Measurements from ENCODE around the gene ABITRAM. TPM values are rescaled to one million over a fixed set of nuclear protein-coding genes. Genes with fewer than 3 reads are reported as not detected.

ABITRAM gene
- total RNA-seq, 1 donor from 2014 or later, result 8.9 TPM

Other genes starting within 250 kb of the ABITRAM start
- gene ACTL7B, start 78.4 kb upstream of the ABITRAM start, total RNA-seq, result not detected
- not detected for gene ACTL7A, start 72.1 kb upstream of the ABITRAM start, total RNA-seq
- gene ELP1, start 276 bp upstream of the ABITRAM start, total RNA-seq, result 52.7 TPM
- gene CTNNAL1, start 79.1 kb downstream of the ABITRAM start, total RNA-seq, result 14.0 TPM
- 85.0 TPM for gene TMEM245, start 185.5 kb downstream of the ABITRAM start, total RNA-seq
- 82.2 TPM for gene FRRS1L, start 232.8 kb downstream of the ABITRAM start, total RNA-seq

Measured in occipital lobe (tissue), 1 donor.